Measurements from ENCODE around the gene ZNF511. TPM values are rescaled to one million over a fixed set of nuclear protein-coding genes. Genes with fewer than 3 reads are reported as not detected.

Gene ZNF511
- total RNA-seq, 1 donor from 2014 or later, result 25.5 TPM

DNA sequence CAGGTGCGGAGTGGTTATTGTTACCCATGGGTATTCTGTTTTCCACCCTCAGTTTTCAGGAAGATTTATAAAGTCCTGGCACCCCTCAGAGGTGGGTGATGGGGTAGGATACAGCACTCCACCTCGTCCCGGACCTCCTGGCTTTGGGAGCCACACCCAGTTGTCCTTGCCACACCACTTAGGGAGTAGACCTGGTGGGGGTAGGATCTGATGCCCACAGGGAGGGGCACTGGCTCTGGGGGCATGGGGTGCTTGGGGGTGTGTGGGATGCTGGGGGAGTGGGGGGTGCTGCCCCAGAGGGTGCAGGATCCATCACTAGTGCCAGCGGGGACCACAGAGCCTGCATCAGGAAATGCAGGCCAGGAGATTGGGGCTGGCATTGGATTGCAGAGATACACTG is 4.5 kb downstream of the ZNF511 start:
- Histone ChIP-seq H3K27me3 (ENCODE audit: insufficient read depth, low read length) (no peaks in the 10 kb centered on the region), H3K4me1 (ENCODE audit: insufficient read depth, low read length) (peaks cover 5% of the 10 kb centered on the region), H3K36me3 (ENCODE audit: insufficient read depth, low read length) (no peaks in the 10 kb centered on the region), H2AFZ (ENCODE audit: low read depth, low read length) (no peak overlapping the region), H3K79me2 (ENCODE audit: insufficient read depth, low read length) (peaks cover 4% of the 10 kb centered on the region), H3K9me3 (ENCODE audit: insufficient read depth, low read depth, low read length) (no peaks in the 10 kb centered on the region), H3K27ac (ENCODE audit: low read depth, low read length) (no peak overlapping the region), H4K20me1 (ENCODE audit: insufficient read depth, low read length) (peaks cover 12% of the 10 kb centered on the region), H3K4me2 (ENCODE audit: low read length) (no peak overlapping the region), H3K4me3 (ENCODE audit: insufficient read depth, low read depth, low read length) (no peak overlapping the region), H3K9ac (ENCODE audit: low read length) (no peak overlapping the region)
- no peaks in the 10 kb centered on the region for H3K9me3 Mint-ChIP-seq (ENCODE audit: unreplicated experiment)
- no peaks in the 10 kb centered on the region for H3K27me3 Mint-ChIP-seq (ENCODE audit: low read depth, unreplicated experiment)
- no peak for DNase-seq (ENCODE audit: low read depth)
- no peaks in the 10 kb centered on the region for H3K4me1 Mint-ChIP-seq (ENCODE audit: low read depth, unreplicated experiment)
- FAIRE-seq, result no peak
- no peak overlapping the region for H3K4me3 Mint-ChIP-seq (ENCODE audit: unreplicated experiment)
- H3K36me3 Mint-ChIP-seq (ENCODE audit: low read depth, unreplicated experiment), result peaks cover 3% of the 10 kb centered on the region
- TF ChIP-seq, protein P1, sequence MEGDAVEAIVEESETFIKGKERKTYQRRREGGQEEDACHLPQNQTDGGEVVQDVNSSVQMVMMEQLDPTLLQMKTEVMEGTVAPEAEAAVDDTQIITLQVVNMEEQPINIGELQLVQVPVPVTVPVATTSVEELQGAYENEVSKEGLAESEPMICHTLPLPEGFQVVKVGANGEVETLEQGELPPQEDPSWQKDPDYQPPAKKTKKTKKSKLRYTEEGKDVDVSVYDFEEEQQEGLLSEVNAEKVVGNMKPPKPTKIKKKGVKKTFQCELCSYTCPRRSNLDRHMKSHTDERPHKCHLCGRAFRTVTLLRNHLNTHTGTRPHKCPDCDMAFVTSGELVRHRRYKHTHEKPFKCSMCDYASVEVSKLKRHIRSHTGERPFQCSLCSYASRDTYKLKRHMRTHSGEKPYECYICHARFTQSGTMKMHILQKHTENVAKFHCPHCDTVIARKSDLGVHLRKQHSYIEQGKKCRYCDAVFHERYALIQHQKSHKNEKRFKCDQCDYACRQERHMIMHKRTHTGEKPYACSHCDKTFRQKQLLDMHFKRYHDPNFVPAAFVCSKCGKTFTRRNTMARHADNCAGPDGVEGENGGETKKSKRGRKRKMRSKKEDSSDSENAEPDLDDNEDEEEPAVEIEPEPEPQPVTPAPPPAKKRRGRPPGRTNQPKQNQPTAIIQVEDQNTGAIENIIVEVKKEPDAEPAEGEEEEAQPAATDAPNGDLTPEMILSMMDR (IDR thresholded peaks at IDR 0.05; ENCODE audit: insufficient read depth, low read depth, low read length), result no peak
- no peak for TF ChIP-seq EZH2 (IDR thresholded peaks at IDR 0.05; ENCODE audit: insufficient read depth, low read length)
- no peak overlapping the region for H3K27ac Mint-ChIP-seq (ENCODE audit: unreplicated experiment)

DNA sequence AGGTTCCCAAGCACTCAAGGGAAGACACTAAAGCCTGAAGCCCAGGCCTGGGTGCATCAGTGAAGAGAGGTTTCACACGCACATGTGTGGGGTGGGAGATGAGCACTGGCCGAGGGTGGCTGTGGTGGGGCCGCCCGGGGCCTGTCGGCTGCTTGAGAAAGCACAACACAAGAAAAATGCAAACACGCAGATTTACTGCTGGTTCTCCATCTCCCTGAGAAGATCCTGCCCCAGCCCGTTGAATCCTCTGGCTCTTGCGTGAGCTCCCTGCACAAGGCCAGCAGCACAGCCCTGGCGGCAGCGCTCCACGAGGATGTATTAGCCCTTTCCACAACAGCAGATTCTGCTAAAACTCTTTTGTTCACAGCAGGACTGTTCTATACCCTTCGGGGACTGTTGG is 6.2 kb downstream of the ZNF511 start:
- no peak overlapping the region for H2AFZ ChIP-seq (ENCODE audit: low read depth, low read length)
- peaks cover 3% of the 10 kb centered on the region for H3K36me3 Mint-ChIP-seq (ENCODE audit: low read depth, unreplicated experiment)

DNA sequence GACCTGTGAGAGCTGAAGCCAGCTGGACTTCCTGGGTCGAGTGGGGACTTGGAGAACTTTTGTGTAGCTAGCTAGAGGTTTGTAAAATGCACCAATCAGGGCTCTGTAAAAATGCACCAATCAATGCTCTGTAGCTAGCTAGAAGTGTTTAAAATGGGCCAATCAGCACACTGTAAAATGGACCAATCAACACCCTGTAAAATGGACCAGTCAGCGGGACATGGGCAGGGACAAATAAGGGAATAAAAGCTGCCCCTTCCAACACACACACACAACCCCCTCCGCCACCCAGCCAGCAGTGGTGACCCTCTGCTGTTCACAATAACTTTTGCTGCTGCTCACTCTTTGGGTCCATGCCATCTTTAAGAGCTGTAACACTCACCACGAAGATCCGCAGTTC is 7.1 kb downstream of the ZNF511 start:
- no peak overlapping the region for H3K4me3 ChIP-seq (ENCODE audit: insufficient read depth, low read depth, low read length)
- H3K4me1 Mint-ChIP-seq (ENCODE audit: low read depth, unreplicated experiment), result no peaks in the 10 kb centered on the region
- no peak overlapping the region for H3K4me3 Mint-ChIP-seq (ENCODE audit: unreplicated experiment)
- H3K36me3 Mint-ChIP-seq (ENCODE audit: low read depth, unreplicated experiment), result no peaks in the 10 kb centered on the region
- no peaks in the 10 kb centered on the region for H3K4me1 ChIP-seq (ENCODE audit: insufficient read depth, low read length)
- no peak overlapping the region for H3K27ac Mint-ChIP-seq (ENCODE audit: unreplicated experiment)
- H4K20me1 ChIP-seq (ENCODE audit: insufficient read depth, low read length), result peaks cover 3% of the 10 kb centered on the region
- H3K27ac ChIP-seq (ENCODE audit: low read depth, low read length), result no peak overlapping the region
- no peaks in the 10 kb centered on the region for H3K9me3 Mint-ChIP-seq (ENCODE audit: unreplicated experiment)
- FAIRE-seq (no peak), DNase-seq (ENCODE audit: low read depth) (no peak)
- H3K27me3 ChIP-seq (ENCODE audit: insufficient read depth, low read length), result no peaks in the 10 kb centered on the region
- H3K4me2 ChIP-seq (ENCODE audit: low read length), result no peak overlapping the region
- H3K9ac ChIP-seq (ENCODE audit: low read length), result no peak overlapping the region
- no peak overlapping the region for H2AFZ ChIP-seq (ENCODE audit: low read depth, low read length)
- H3K36me3 ChIP-seq (ENCODE audit: insufficient read depth, low read length), result no peaks in the 10 kb centered on the region
- H3K9me3 ChIP-seq (ENCODE audit: insufficient read depth, low read depth, low read length), result no peaks in the 10 kb centered on the region
- H3K27me3 Mint-ChIP-seq (ENCODE audit: low read depth, unreplicated experiment), result peaks cover 10% of the 10 kb centered on the region
- TF ChIP-seq EZH2 (IDR thresholded peaks at IDR 0.05; ENCODE audit: insufficient read depth, low read length), result no peak
- TF ChIP-seq, protein P1 (IDR thresholded peaks at IDR 0.05; ENCODE audit: insufficient read depth, low read depth, low read length), result no peak
- H3K79me2 ChIP-seq (ENCODE audit: insufficient read depth, low read length), result no peaks in the 10 kb centered on the region

More for the DNA sequence above, 6.2 kb downstream of the ZNF511 start:
- Mint-ChIP-seq H3K4me1 (ENCODE audit: low read depth, unreplicated experiment) (no peaks in the 10 kb centered on the region), H3K27ac (ENCODE audit: unreplicated experiment) (no peak overlapping the region), H3K9me3 (ENCODE audit: unreplicated experiment) (no peaks in the 10 kb centered on the region), H3K27me3 (ENCODE audit: low read depth, unreplicated experiment) (peaks cover 6% of the 10 kb centered on the region), H3K4me3 (ENCODE audit: unreplicated experiment) (no peak overlapping the region)
- Histone ChIP-seq H3K9me3 (ENCODE audit: insufficient read depth, low read depth, low read length) (no peaks in the 10 kb centered on the region), H3K27ac (ENCODE audit: low read depth, low read length) (no peak overlapping the region), H3K4me3 (ENCODE audit: insufficient read depth, low read depth, low read length) (no peak overlapping the region), H3K79me2 (ENCODE audit: insufficient read depth, low read length) (no peaks in the 10 kb centered on the region), H3K4me1 (ENCODE audit: insufficient read depth, low read length) (no peaks in the 10 kb centered on the region), H4K20me1 (ENCODE audit: insufficient read depth, low read length) (peaks cover 7% of the 10 kb centered on the region), H3K27me3 (ENCODE audit: insufficient read depth, low read length) (no peaks in the 10 kb centered on the region), H3K4me2 (ENCODE audit: low read length) (no peak overlapping the region), H3K9ac (ENCODE audit: low read length) (no peak overlapping the region), H3K36me3 (ENCODE audit: insufficient read depth, low read length) (no peaks in the 10 kb centered on the region)
- no peak for TF ChIP-seq EZH2 (IDR thresholded peaks at IDR 0.05; ENCODE audit: insufficient read depth, low read length)
- TF ChIP-seq, protein P1 (IDR thresholded peaks at IDR 0.05; ENCODE audit: insufficient read depth, low read depth, low read length), result no peak
- FAIRE-seq (no peak), DNase-seq (ENCODE audit: low read depth) (no peak)
